Brain microvascular endothelial cell (primary cell): ENCODE measurements around the gene ANXA3.

Experiments
- DNase-seq: peaks from one replicate; pipeline ENCODE4 v3.0.0-alpha.2; 2020
- H3K27ac ChIP-seq: fragments of 250-450 bp; sonication (Bioruptor Pico); 2 replicates; pipeline ENCODE4 v1.5.1; 2020; ENCODE audit warnings: mild to moderate bottlenecking, moderate library complexity
- H3K27me3 ChIP-seq: fragments of 250-450 bp; sonication (Bioruptor Pico); replicated peaks from 2 replicates; pipeline ENCODE4 v1.5.1; 2020; ENCODE audit warnings: mild to moderate bottlenecking
- H3K36me3 ChIP-seq: fragments of 250-450 bp; sonication (Bioruptor Pico); replicated peaks from 2 replicates; pipeline ENCODE4 v1.5.1; 2020; ENCODE audit warnings: mild to moderate bottlenecking
- H3K4me3 ChIP-seq: 2 replicates; pipeline ENCODE4 v1.5.1; 2011; ENCODE audit warnings: low read depth, mild to moderate bottlenecking, control low read depth, low read length, moderate library complexity
- in situ Hi-C: cut with HindIII; loops from 2 replicates; pipeline ENCODE4 v1.10.0; 2017; ENCODE audit warnings: low sequenced_read_pairs, low pct_ligation_motif_present
- TF ChIP-seq, protein P1 (sequence below): IDR thresholded peaks from 2 replicates; pipeline ENCODE4 v1.5.1; 2011; ENCODE audit warnings: low read depth, mild to moderate bottlenecking, moderate library complexity, low read length, control low read depth, inconsistent platforms; ENCODE audit errors: missing control alignments

The ANXA3 gene

DNA sequence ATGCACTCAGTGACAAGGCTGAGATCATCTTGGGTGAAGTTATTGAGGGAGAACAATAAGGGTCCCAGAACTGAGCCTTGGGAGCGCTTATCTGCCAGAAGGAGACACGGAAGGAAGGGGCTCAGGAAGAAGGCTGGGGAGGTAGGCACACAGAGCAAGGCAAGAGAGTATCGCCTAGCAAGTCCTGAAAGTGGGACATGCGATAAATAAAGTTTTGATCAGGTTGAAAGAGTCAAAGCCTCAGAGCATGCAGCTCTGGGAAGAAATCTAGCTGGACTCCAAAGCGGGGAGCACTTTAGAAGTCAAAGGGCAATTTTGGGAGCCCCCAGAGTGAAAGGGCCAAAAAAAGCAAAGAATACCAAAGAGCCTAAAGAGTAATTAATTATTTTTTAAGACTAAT lies 17.7 kb upstream of the ANXA3 start:
- no peaks in the 10 kb centered on the region for H3K36me3 ChIP-seq
- no peak for DNase-seq

DNA sequence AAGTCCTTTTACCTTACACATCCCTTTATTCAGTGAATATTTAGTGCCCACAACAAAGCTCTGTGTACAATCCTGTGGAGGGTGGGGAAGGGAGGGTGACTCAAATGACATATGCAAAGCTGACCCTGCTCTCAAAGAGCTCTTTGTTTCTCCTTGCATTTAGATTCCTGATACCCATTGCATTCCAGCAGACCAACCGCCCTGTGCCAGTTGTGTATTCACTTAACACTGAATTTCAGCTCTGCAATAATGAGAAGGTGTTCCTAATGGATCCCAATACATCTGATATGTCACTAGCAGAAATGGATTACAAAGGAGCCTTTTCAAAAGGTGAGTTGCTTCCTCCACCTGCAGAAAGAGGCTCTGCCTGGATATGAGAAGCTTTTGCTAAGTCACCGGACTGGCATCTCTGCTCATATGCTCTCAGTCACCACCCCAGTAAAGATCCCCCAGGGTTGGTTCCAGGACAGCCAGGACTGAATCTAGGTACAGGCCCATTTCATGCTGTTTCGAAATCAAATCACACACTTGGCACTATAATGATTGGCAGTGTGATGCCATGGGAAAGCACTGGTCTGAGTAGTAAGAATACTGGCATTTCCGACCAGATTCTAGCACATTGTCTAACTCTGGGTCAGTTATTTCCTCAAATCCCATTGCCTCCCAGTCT lies 17.1 kb upstream of the ANXA3 start:
- in situ Hi-C loops, result no loop called here
- TF ChIP-seq, protein P1, sequence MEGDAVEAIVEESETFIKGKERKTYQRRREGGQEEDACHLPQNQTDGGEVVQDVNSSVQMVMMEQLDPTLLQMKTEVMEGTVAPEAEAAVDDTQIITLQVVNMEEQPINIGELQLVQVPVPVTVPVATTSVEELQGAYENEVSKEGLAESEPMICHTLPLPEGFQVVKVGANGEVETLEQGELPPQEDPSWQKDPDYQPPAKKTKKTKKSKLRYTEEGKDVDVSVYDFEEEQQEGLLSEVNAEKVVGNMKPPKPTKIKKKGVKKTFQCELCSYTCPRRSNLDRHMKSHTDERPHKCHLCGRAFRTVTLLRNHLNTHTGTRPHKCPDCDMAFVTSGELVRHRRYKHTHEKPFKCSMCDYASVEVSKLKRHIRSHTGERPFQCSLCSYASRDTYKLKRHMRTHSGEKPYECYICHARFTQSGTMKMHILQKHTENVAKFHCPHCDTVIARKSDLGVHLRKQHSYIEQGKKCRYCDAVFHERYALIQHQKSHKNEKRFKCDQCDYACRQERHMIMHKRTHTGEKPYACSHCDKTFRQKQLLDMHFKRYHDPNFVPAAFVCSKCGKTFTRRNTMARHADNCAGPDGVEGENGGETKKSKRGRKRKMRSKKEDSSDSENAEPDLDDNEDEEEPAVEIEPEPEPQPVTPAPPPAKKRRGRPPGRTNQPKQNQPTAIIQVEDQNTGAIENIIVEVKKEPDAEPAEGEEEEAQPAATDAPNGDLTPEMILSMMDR, result no peak
- DNase-seq, result no peak

More for the DNA sequence above, 17.7 kb upstream of the ANXA3 start:
- in situ Hi-C loops, result no loop called here
- H3K27ac ChIP-seq, result no peak overlapping the region
- no peak overlapping the region for H3K4me3 ChIP-seq
- TF ChIP-seq, protein P1, result no peak
- no peaks in the 10 kb centered on the region for H3K27me3 ChIP-seq

DNA sequence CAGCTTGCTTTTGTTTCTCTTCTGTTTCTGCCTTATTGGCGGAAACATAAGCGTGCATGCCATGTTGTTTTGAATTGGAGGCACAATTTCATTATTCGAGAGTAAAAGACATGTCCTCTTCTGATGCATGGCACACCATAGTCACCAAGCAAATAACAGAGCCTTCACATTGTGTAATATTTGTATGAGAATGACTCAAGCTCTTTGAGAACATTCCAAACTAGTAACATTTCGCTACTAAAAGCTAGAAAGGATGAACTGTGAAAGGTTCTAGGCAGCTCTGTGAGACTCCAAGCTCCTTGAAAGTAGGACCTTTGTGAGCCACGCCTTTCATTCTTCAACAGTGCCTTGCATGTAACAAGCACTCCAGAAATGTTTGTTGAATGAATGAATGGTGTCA lies 9.2 kb upstream of the ANXA3 start:
- H3K27me3 ChIP-seq, result no peaks in the 10 kb centered on the region
- TF ChIP-seq, protein P1, result no peak
- no peak overlapping the region for H3K27ac ChIP-seq
- DNase-seq, result peak; percentile 35
- no peaks in the 10 kb centered on the region for H3K36me3 ChIP-seq
- H3K4me3 ChIP-seq, result no peak overlapping the region
- in situ Hi-C loops, result no loop called here

More for the DNA sequence above, 17.1 kb upstream of the ANXA3 start:
- H3K27ac ChIP-seq, result no peak overlapping the region
- no peaks in the 10 kb centered on the region for H3K36me3 ChIP-seq
- H3K27me3 ChIP-seq, result no peaks in the 10 kb centered on the region
- no peak overlapping the region for H3K4me3 ChIP-seq

DNA sequence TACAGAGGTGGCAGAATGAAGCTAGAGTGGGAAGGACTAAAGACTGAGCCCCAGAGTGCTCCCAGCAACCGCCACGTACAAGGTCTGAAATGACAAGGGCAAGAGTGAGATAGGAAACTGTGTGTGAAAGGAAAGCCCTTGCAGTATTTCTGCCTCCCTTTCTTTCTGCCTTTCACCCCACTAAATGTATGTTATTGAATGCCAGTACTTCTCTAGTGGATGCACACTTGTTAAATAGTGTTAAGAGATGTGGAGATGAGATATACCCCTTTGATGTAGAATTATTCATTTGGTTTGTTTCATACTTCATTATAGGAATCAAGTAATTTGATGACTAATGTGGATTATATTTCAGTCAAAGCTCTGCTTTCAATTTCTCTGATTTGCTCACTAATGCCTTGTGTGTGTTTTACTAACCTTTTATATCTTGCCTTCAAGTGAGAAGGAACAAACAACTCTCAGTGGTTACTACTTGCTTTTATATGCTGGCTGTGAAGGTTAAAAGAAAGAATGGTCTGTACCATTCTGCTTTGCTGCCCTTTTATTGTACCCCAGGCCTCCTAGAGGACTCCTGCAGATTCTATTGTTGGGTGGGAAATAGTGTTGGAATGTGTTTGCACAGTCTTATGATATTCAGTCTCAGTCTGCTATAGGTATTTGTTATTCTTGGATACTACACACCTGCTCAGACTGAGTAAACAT lies 8.0 kb upstream of the ANXA3 start:
- in situ Hi-C loops, result no loop called here
- Histone ChIP-seq H3K4me3 (no peak overlapping the region), H3K27me3 (no peaks in the 10 kb centered on the region), H3K36me3 (no peaks in the 10 kb centered on the region), H3K27ac (no peak overlapping the region)
- TF ChIP-seq, protein P1, result no peak
- no peak for DNase-seq

DNA sequence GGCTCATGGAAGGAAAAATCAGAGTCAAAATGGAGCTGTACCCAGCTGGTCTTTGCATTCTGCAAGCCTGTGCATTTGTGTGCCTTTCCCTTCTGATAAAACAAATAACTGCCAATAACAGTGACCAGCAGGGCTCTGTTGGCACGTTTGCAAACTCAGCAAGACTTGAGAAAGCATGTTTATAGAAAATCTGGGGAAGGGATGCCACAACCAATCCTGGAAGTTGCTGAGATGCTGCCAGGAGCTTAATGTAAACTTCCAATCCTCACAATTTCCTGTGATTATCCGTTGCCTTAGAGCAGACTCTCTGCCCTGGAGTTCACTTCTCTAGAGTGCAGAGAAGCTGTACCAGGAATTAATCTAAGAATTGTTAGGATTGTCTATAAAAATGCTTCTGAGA lies 6.9 kb upstream of the ANXA3 start:
- TF ChIP-seq, protein P1, result no peak
- Histone ChIP-seq H3K27ac (no peak overlapping the region), H3K27me3 (no peaks in the 10 kb centered on the region), H3K36me3 (no peaks in the 10 kb centered on the region), H3K4me3 (no peak overlapping the region)
- DNase-seq, result no peak
- in situ Hi-C loops, result no loop called here
